GM06990 (cell line): ENCODE results near the gene TES.
"Not testable (repeated sequence)": the region's sequence is repeated elsewhere in the genome, so short reads cannot be mapped to it uniquely, and the experiment has no call there.

Experiments
- DNase-seq: peaks from one replicate; pipeline ENCODE4 v3.0.0-alpha.2; 2011; ENCODE audit not compliant: insufficient read length; ENCODE audit errors: extremely low read depth
- H3K27me3 ChIP-seq: replicated peaks from 2 replicates; pipeline ENCODE4 v1.6.0; 2011; ENCODE audit warnings: low read length; ENCODE audit not compliant: control insufficient read depth, insufficient read depth
- H3K36me3 ChIP-seq: 2 replicates; pipeline ENCODE4 v1.5.1; 2011; ENCODE audit warnings: low read length; ENCODE audit not compliant: control insufficient read depth, insufficient read depth
- H3K4me3 ChIP-seq: replicated peaks from 2 replicates; pipeline ENCODE4 v1.5.1; 2011; ENCODE audit warnings: low read depth, mild to moderate bottlenecking, control low read depth, low read length
- CTCF ChIP-seq: IDR thresholded peaks from 2 replicates; pipeline ENCODE4 v1.5.1; 2011; ENCODE audit warnings: low read length, control low read depth, mild to moderate bottlenecking, inconsistent platforms; ENCODE audit not compliant: insufficient read depth, poor library complexity, severe bottlenecking

The TES gene

GRCh38 chr7:116239434-116239833 is 29.1 kb downstream of the TES start:
- no peak for DNase-seq
- no peaks in the 10 kb centered on the region for H3K27me3 ChIP-seq
- no peak overlapping the region for H3K4me3 ChIP-seq
- TF ChIP-seq CTCF = no peak
- peaks cover 2% of the 10 kb centered on the region; the same call in 1 of the 2 replicates for H3K36me3 ChIP-seq

GRCh38 chr7:116240024-116240668 is 29.8 kb downstream of the TES start:
- no peak for DNase-seq
- no peak for TF ChIP-seq CTCF
- peaks cover 2% of the 10 kb centered on the region; the same call in 1 of the 2 replicates for H3K36me3 ChIP-seq
- no peak overlapping the region for H3K4me3 ChIP-seq
- no peaks in the 10 kb centered on the region for H3K27me3 ChIP-seq

- DNase-seq = no peak
- Histone ChIP-seq H3K36me3 (peaks cover 2% of the 10 kb centered on the region), H3K27me3 (no peaks in the 10 kb centered on the region), H3K4me3 (no peak overlapping the region)
- TF ChIP-seq CTCF = no peak
Measured at GRCh38 chr7:116241291-116241690, 31.0 kb downstream of the TES start.

- DNase-seq = no peak
- Histone ChIP-seq H3K4me3 (no peak overlapping the region), H3K36me3 (peaks cover 2% of the 10 kb centered on the region), H3K27me3 (no peaks in the 10 kb centered on the region)
- no peak for TF ChIP-seq CTCF
Measured at GRCh38 chr7:116242178-116242577, 31.8 kb downstream of the TES start.

GRCh38 chr7:116242759-116243158 is 32.4 kb downstream of the TES start:
- Histone ChIP-seq H3K36me3 (peaks cover 2% of the 10 kb centered on the region), H3K4me3 (no peak overlapping the region), H3K27me3 (no peaks in the 10 kb centered on the region)
- TF ChIP-seq CTCF = no peak
- no peak for DNase-seq

- not testable (repeated sequence) for H3K36me3 ChIP-seq, DNase-seq, H3K27me3 ChIP-seq, H3K4me3 ChIP-seq
Measured at GRCh38 chr7:116244803-116245202, 34.5 kb downstream of the TES start.
